A673 (cell line): ENCODE data around the gene RAPGEF4. TPM values are rescaled to one million over a fixed set of nuclear protein-coding genes. Genes with fewer than 3 reads are reported as not detected.

Experiments used
- BruUV-seq: library from RNA; stranded (reverse); fragments of 400-500 nt; replicated peaks from 2 replicates; lab custom pipeline; 2021; lab: Mats Ljungman, UMichigan
- CTCF ChIA-PET: fragments of 300-600 bp; sonication (Branson Sonifier 250); formaldehyde crosslinking; loops from one replicate; lab custom pipeline; 2022; ENCODE audit warnings: antibody characterized with exemption; lab: Charles Lee
- POLR2A ChIA-PET: fragments of 300-600 bp; sonication (Branson Sonifier 250); formaldehyde crosslinking; loops from one replicate; lab custom pipeline; 2022; ENCODE audit warnings: antibody characterized with exemption; ENCODE audit not compliant: low non-redundant PET; lab: Charles Lee
- DNase-seq: peaks from one replicate; pipeline ENCODE4 v3.0.0-alpha.2; 2015; ENCODE audit warnings: low spot score
- H3K27ac ChIP-seq: fragments of 200-600 bp; sonication (generic); 2 replicates; pipeline ENCODE4 v1.5.1; 2016; ENCODE audit warnings: mixed run types, low read depth, mild to moderate bottlenecking, mixed read lengths, antibody characterized with exemption, low read length; ENCODE audit not compliant: poor library complexity, severe bottlenecking
- H3K27me3 ChIP-seq: fragments of 200-600 bp; sonication (generic); replicated peaks from 2 replicates; pipeline ENCODE4 v1.6.1; 2017; ENCODE audit warnings: mixed run types, low read depth, mild to moderate bottlenecking, mixed read lengths, antibody characterized with exemption, low read length; ENCODE audit not compliant: insufficient read depth, poor library complexity
- H3K36me3 ChIP-seq: fragments of 200-600 bp; sonication (generic); 2 replicates; pipeline ENCODE4 v1.6.1; 2016; ENCODE audit warnings: mixed run types, mild to moderate bottlenecking, mixed read lengths, antibody characterized with exemption, low read length; ENCODE audit not compliant: insufficient read depth, poor library complexity, severe bottlenecking
- H3K4me1 ChIP-seq: fragments of 200-600 bp; sonication (generic); 2 replicates; pipeline ENCODE4 v1.6.1; 2017; ENCODE audit warnings: mixed run types, mild to moderate bottlenecking, mixed read lengths, antibody characterized with exemption, low read length; ENCODE audit not compliant: insufficient read depth, poor library complexity, severe bottlenecking
- H3K4me3 ChIP-seq: fragments of 200-600 bp; sonication (generic); 2 replicates; pipeline ENCODE4 v1.5.1; 2016; ENCODE audit warnings: low read depth, mixed run types, mild to moderate bottlenecking, mixed read lengths, low read length; ENCODE audit not compliant: poor library complexity, severe bottlenecking
- H3K9me3 ChIP-seq: fragments of 200-600 bp; sonication (generic); 2 replicates; pipeline ENCODE4 v1.6.1; 2016; ENCODE audit warnings: mixed run types, low read depth, mild to moderate bottlenecking, mixed read lengths, antibody characterized with exemption, low read length; ENCODE audit not compliant: poor library complexity, severe bottlenecking
- CTCF ChIP-seq: fragments of 300-800, 200-600 bp; sonication (generic); conservative IDR thresholded peaks from 2 replicates; pipeline ENCODE4 v1.5.1; 2017; ENCODE audit warnings: low read depth, mild to moderate bottlenecking, antibody characterized with exemption, low read length, moderate library complexity, mixed read lengths
- EZH2 ChIP-seq: fragments of 200-600 bp; sonication (generic); IDR thresholded peaks from 2 replicates; pipeline ENCODE4 v1.6.1; 2017; ENCODE audit warnings: borderline replicate concordance, low read depth, mild to moderate bottlenecking, mixed read lengths, antibody characterized with exemption, low read length; ENCODE audit not compliant: poor library complexity, severe bottlenecking
- intact Hi-C: fragments of 100-400 bp; cut with micrococcal nuclease; formaldehyde crosslinking; loops from one replicate; pipeline ENCODE4 v1.10.0; 2022; ENCODE audit not compliant: unreplicated experiment
- total RNA-seq: library from RNA; stranded (reverse); gene quantifications from 2 replicates; pipeline ENCODE4 v1.2.3, GENCODE V29; 2021

RAPGEF4 gene
- total RNA-seq, 1 experiment from 2014 or later, result 0.26 TPM

- ChIA-PET POLR2A (no interaction called here), CTCF (no interaction called here)
- Histone ChIP-seq H3K4me1 (no peaks in the 10 kb centered on the region), H3K36me3 (no peaks in the 10 kb centered on the region), H3K4me3 (no peak overlapping the region), H3K27me3 (peaks cover 26% of the 10 kb centered on the region), H3K9me3 (no peaks in the 10 kb centered on the region), H3K27ac (no peak overlapping the region)
- no peak for DNase-seq
- intact Hi-C loops, result no loop called here
- TF ChIP-seq EZH2 (no peak), CTCF (no peak)
- no TSS peak for BruUV-seq
Observed at GRCh38 chr2:172821370-172822338, 86.0 kb downstream of the RAPGEF4 start.

- no TSS peak for BruUV-seq
- no peaks in the 10 kb centered on the region for H3K4me1 ChIP-seq
- ChIA-PET CTCF (no interaction called here), POLR2A (no interaction called here)
- H3K36me3 ChIP-seq, result no peaks in the 10 kb centered on the region
- H3K27ac ChIP-seq, result no peak overlapping the region
- H3K9me3 ChIP-seq, result no peaks in the 10 kb centered on the region
- no peak overlapping the region for H3K4me3 ChIP-seq
- TF ChIP-seq EZH2, result no peak
- TF ChIP-seq CTCF, result no peak
- peaks cover 29% of the 10 kb centered on the region for H3K27me3 ChIP-seq
- DNase-seq, result no peak
- intact Hi-C loops, result no loop called here
Observed at GRCh38 chr2:172822585-172822984, 86.9 kb downstream of the RAPGEF4 start.

GRCh38 chr2:172823261-172823850 lies 87.7 kb downstream of the RAPGEF4 start:
- Histone ChIP-seq H3K4me3 (no peak overlapping the region), H3K4me1 (no peaks in the 10 kb centered on the region), H3K27me3 (peaks cover 29% of the 10 kb centered on the region), H3K9me3 (no peaks in the 10 kb centered on the region), H3K36me3 (no peaks in the 10 kb centered on the region), H3K27ac (no peak overlapping the region)
- ChIA-PET CTCF (no interaction called here), POLR2A (no interaction called here)
- BruUV-seq, result no TSS peak
- intact Hi-C loops, result no loop called here
- no peak for DNase-seq
- TF ChIP-seq EZH2, result no peak
- no peak for TF ChIP-seq CTCF
